Right cardiac atrium (tissue), 5 donors: Measurements from ENCODE around the gene CFAP46. TPM values are rescaled to one million over a fixed set of nuclear protein-coding genes. Genes with fewer than 3 reads are reported as not detected.
A peak's percentile ranks its signal among the peaks of the same experiment; 100 is the strongest.

Experiments
- ATAC-seq, 2 donors: fragments of 200-7000 bp; cut with Tn5 transposase; one replicate each; pipeline versions ENCODE4 v1.8.0 to v1.9.1; 2020; ENCODE audit warnings: moderate library complexity in 2 of 2, mild to moderate bottlenecking in 1 of 2
- DNase-seq, 3 donors: peaks; one replicate each; pipeline ENCODE4 v3.0.0-alpha.2; 2020
- H3K27ac ChIP-seq: one replicate; pipeline ENCODE4 v1.5.1; 2013; ENCODE audit warnings: mild to moderate bottlenecking, low read length, control low read depth, moderate library complexity
- H3K27me3 ChIP-seq: one replicate; pipeline ENCODE4 v1.6.1; 2013; ENCODE audit not compliant: control insufficient read depth, insufficient read depth
- H3K4me1 ChIP-seq: one replicate; pipeline ENCODE4 v1.6.1; 2013; ENCODE audit warnings: low read length; ENCODE audit not compliant: control insufficient read depth, insufficient read depth
- H3K4me3 ChIP-seq: one replicate; pipeline ENCODE4 v1.5.1; 2013; ENCODE audit warnings: low read length, control low read depth
- H3K9me3 ChIP-seq: one replicate; pipeline ENCODE4 v1.6.1; 2013; ENCODE audit warnings: low read length; ENCODE audit not compliant: control insufficient read depth
- WGBS: extraction: QIAGEN DNeasy Blood & Tissue Kit; methylation state at CpG from one replicate; pipeline ENCODE4 v1.1.7; 2013; 5-methylcytosine and 5-hydroxymethylcytosine counted together
- intact Hi-C, 4 donors: fragments of 100-400 bp; cut with DNase I; formaldehyde crosslinking; loops; one replicate each; pipeline versions ENCODE4 v1.11.0 to v1.14.0; 2022 to 2023
- polyA plus RNA-seq: library from polyadenylated mRNA; stranded (reverse); fragments of 200-250 nt; gene quantifications from one replicate; pipeline ENCODE4 v1.2.3, GENCODE V29; 2013
- total RNA-seq, 4 donors: library from RNA; stranded (reverse); fragmentation: NEBNext Ultra II Directional; extraction: Animal tissue kit (Norgen Biotek cat#: 25700); gene quantifications; one replicate each; pipeline ENCODE4 v1.2.1, GENCODE V29; 2021
- donor health status: healthy with polysubstance abuse.
- donor health status: DM: no; HTN: yes; CAD: no.
- donor health status: DM: no; HTN: no; CAD: no.
- donor health status: DM: no; HTN: yes; CAD: no; lungs with severe emphysema.
- donor health status: DM: yes; HTN: yes; CAD: no.

CFAP46 gene
- total and polyA plus RNA-seq, 5 donors, result 1.00 to 1.8 (median 1.6) TPM

- no peak overlapping the region for H3K27ac ChIP-seq
- intact Hi-C loops, result no loop called here
- no peaks in the 10 kb centered on the region for H3K4me1 ChIP-seq
- 89% methylated on average over 31 of the region's 31 CpGs for WGBS
- no peak for DNase-seq
- H3K27me3 ChIP-seq, result no peaks in the 10 kb centered on the region
- H3K9me3 ChIP-seq, result no peaks in the 10 kb centered on the region
- H3K4me3 ChIP-seq, result no peak overlapping the region
- no peak for ATAC-seq
These were observed 25.3 kb downstream of the CFAP46 start for GRCh38 chr10:132916956-132917666.

GRCh38 chr10:132916421-132916841 lies 25.9 kb downstream of the CFAP46 start:
- Histone ChIP-seq H3K4me3 (no peak overlapping the region), H3K4me1 (no peaks in the 10 kb centered on the region), H3K27ac (no peak overlapping the region), H3K9me3 (no peaks in the 10 kb centered on the region), H3K27me3 (no peaks in the 10 kb centered on the region)
- no peak for DNase-seq
- intact Hi-C loops, result no loop called here
- WGBS, result 83% methylated on average over 19 of the region's 19 CpGs
- ATAC-seq, result peak in 1 of 2 donors; percentile 25

GRCh38 chr10:132915411-132915810 lies 27.0 kb downstream of the CFAP46 start:
- intact Hi-C loops, result no loop called here
- no peaks in the 10 kb centered on the region for H3K27me3 ChIP-seq
- 88% methylated on average over 30 of the region's 30 CpGs for WGBS
- H3K27ac ChIP-seq, result no peak overlapping the region
- no peaks in the 10 kb centered on the region for H3K4me1 ChIP-seq
- ATAC-seq (no peak), DNase-seq (no peak)
- no peak overlapping the region for H3K4me3 ChIP-seq
- H3K9me3 ChIP-seq, result no peaks in the 10 kb centered on the region

GRCh38 chr10:132914732-132915131 lies 27.6 kb downstream of the CFAP46 start:
- H3K4me1 ChIP-seq, result no peaks in the 10 kb centered on the region
- intact Hi-C loops, result no loop called here
- no peaks in the 10 kb centered on the region for H3K9me3 ChIP-seq
- no peaks in the 10 kb centered on the region for H3K27me3 ChIP-seq
- no peak overlapping the region for H3K27ac ChIP-seq
- WGBS, result 92% methylated on average over 15 of the region's 17 CpGs
- no peak for ATAC-seq
- no peak overlapping the region for H3K4me3 ChIP-seq
- DNase-seq, result no peak

- intact Hi-C loops, result no loop called here
- Histone ChIP-seq H3K9me3 (no peaks in the 10 kb centered on the region), H3K4me3 (no peak overlapping the region), H3K27ac (no peak overlapping the region), H3K4me1 (no peaks in the 10 kb centered on the region), H3K27me3 (no peaks in the 10 kb centered on the region)
- ATAC-seq (no peak), DNase-seq (peak in 1 of 3 donors; percentile 30)
- 88% methylated on average over 26 of the region's 26 CpGs for WGBS
These were observed 28.7 kb downstream of the CFAP46 start for GRCh38 chr10:132913559-132914115.

GRCh38 chr10:132912713-132913558 lies 29.4 kb downstream of the CFAP46 start:
- Histone ChIP-seq H3K27ac (no peak overlapping the region), H3K9me3 (no peaks in the 10 kb centered on the region), H3K4me1 (no peaks in the 10 kb centered on the region), H3K27me3 (no peaks in the 10 kb centered on the region), H3K4me3 (no peak overlapping the region)
- no peak for ATAC-seq
- DNase-seq, result peak in 1 of 3 donors; percentile 30
- 82% methylated on average over 46 of the region's 46 CpGs for WGBS
- intact Hi-C loops, result no loop called here

- H3K4me3 ChIP-seq, result no peak overlapping the region
- no peak overlapping the region for H3K27ac ChIP-seq
- no peaks in the 10 kb centered on the region for H3K27me3 ChIP-seq
- no peak for DNase-seq
- H3K9me3 ChIP-seq, result no peaks in the 10 kb centered on the region
- H3K4me1 ChIP-seq, result no peaks in the 10 kb centered on the region
- WGBS, result 76% methylated on average over 7 of the region's 7 CpGs
- no peak for ATAC-seq
- intact Hi-C loops, result no loop called here
These were observed 30.1 kb downstream of the CFAP46 start for GRCh38 chr10:132912225-132912712.

GRCh38 chr10:132911786-132912097 lies 30.6 kb downstream of the CFAP46 start:
- no peaks in the 10 kb centered on the region for H3K27me3 ChIP-seq
- 36% methylated on average over 9 of the region's 9 CpGs for WGBS
- no peak overlapping the region for H3K27ac ChIP-seq
- H3K9me3 ChIP-seq, result no peaks in the 10 kb centered on the region
- H3K4me3 ChIP-seq, result no peak overlapping the region
- DNase-seq (no peak), ATAC-seq (no peak)
- intact Hi-C loops, result no loop called here
- H3K4me1 ChIP-seq, result no peaks in the 10 kb centered on the region

GRCh38 chr10:132910901-132911785 lies 31.2 kb downstream of the CFAP46 start:
- Histone ChIP-seq H3K4me3 (no peak overlapping the region), H3K9me3 (no peaks in the 10 kb centered on the region), H3K4me1 (no peaks in the 10 kb centered on the region), H3K27ac (no peak overlapping the region), H3K27me3 (no peaks in the 10 kb centered on the region)
- WGBS, result 65% methylated on average over 37 of the region's 37 CpGs
- ATAC-seq (peak in 1 of 2 donors; percentile 7), DNase-seq (peak in 1 of 3 donors; percentile 50)
- intact Hi-C loops, result no loop called here

GRCh38 chr10:132910186-132910880 lies 32.0 kb downstream of the CFAP46 start:
- Histone ChIP-seq H3K4me1 (no peaks in the 10 kb centered on the region), H3K4me3 (no peak overlapping the region), H3K27ac (no peak overlapping the region), H3K9me3 (no peaks in the 10 kb centered on the region), H3K27me3 (no peaks in the 10 kb centered on the region)
- intact Hi-C loops, result no loop called here
- DNase-seq (peak in 1 of 3 donors; percentile 46), ATAC-seq (no peak)
- 86% methylated on average over 28 of the region's 28 CpGs for WGBS
